ENCODE results near the gene DRC7.
A peak's percentile ranks its signal among the peaks of the same experiment; 100 is the strongest.
"Not testable (repeated sequence)": the region's sequence is repeated elsewhere in the genome, so short reads cannot be mapped to it uniquely, and the experiment has no call there.

The DRC7 gene

GRCh38 chr16:57713596-57713995, 19.0 kb downstream of the DRC7 start:
- DNase-seq (ENCODE audit: low read depth) = no peak

- no peak for DNase-seq (ENCODE audit: low read depth)
Observed at GRCh38 chr16:57714047-57714446, 19.4 kb downstream of the DRC7 start.

GRCh38 chr16:57720142-57720575, 25.6 kb downstream of the DRC7 start:
- DNase-seq (ENCODE audit: low read depth) = peak; percentile 41

GRCh38 chr16:57721356-57722209, 27.0 kb downstream of the DRC7 start:
- DNase-seq (ENCODE audit: low read depth) = no peak

- no peak for DNase-seq (ENCODE audit: low read depth)
Observed at GRCh38 chr16:57722210-57722499, 27.5 kb downstream of the DRC7 start.

- no peak for DNase-seq (ENCODE audit: low read depth)
Observed at GRCh38 chr16:57722651-57723050, 28.0 kb downstream of the DRC7 start.

GRCh38 chr16:57723170-57723569, 28.6 kb downstream of the DRC7 start:
- DNase-seq (ENCODE audit: low read depth) = no peak

GRCh38 chr16:57724531-57724930, 29.9 kb downstream of the DRC7 start:
- DNase-seq (ENCODE audit: low read depth) = no peak

- no peak for DNase-seq (ENCODE audit: low read depth)
Observed at GRCh38 chr16:57725151-57725550, 30.5 kb downstream of the DRC7 start.

GRCh38 chr16:57725554-57725953, 30.9 kb downstream of the DRC7 start:
- no peak for DNase-seq (ENCODE audit: low read depth)

GRCh38 chr16:57725976-57726375, 31.4 kb downstream of the DRC7 start:
- DNase-seq (ENCODE audit: low read depth) = no peak

- DNase-seq (ENCODE audit: low read depth) = no peak
Observed at GRCh38 chr16:57726433-57726947, 31.9 kb downstream of the DRC7 start.

GRCh38 chr16:57727610-57728009, 33.0 kb downstream of the DRC7 start:
- DNase-seq (ENCODE audit: low read depth) = no peak

GRCh38 chr16:57728336-57729181, 34.0 kb downstream of the DRC7 start:
- DNase-seq (ENCODE audit: low read depth) = no peak

GRCh38 chr16:57729182-57729484, 34.5 kb downstream of the DRC7 start:
- no peak for DNase-seq (ENCODE audit: low read depth)

GRCh38 chr16:57729852-57730251, 35.2 kb downstream of the DRC7 start:
- DNase-seq (ENCODE audit: low read depth) = not testable (repeated sequence)

- no peak for DNase-seq (ENCODE audit: low read depth)
Observed at GRCh38 chr16:57730771-57731730, 36.4 kb downstream of the DRC7 start.

- DNase-seq (ENCODE audit: low read depth) = peak; percentile 79
Observed at GRCh38 chr16:57732037-57732436, 37.4 kb downstream of the DRC7 start.

- no peak for DNase-seq (ENCODE audit: low read depth)
Observed at GRCh38 chr16:57732714-57733113, 38.1 kb downstream of the DRC7 start.

GRCh38 chr16:57734308-57734924, 39.8 kb downstream of the DRC7 start:
- no peak for DNase-seq (ENCODE audit: low read depth)

GRCh38 chr16:57734925-57735754, 40.5 kb downstream of the DRC7 start:
- DNase-seq (ENCODE audit: low read depth) = peak; percentile 100

Measured in fibroblast of gingiva (primary cell).